ENCODE data around the gene LRBA. TPM values are rescaled to one million over a fixed set of nuclear protein-coding genes. Genes with fewer than 3 reads are reported as not detected.

LRBA gene
- total RNA-seq, 1 donor from 2014 or later: 54.0 TPM

GRCh38 chr4:150280975-150281374 is 734.1 kb downstream of the LRBA start:
- Mint-ChIP-seq H3K4me3 (no peak overlapping the region), H3K9me3 (peaks cover 7% of the 10 kb centered on the region), H3K4me1 (peaks cover 5% of the 10 kb centered on the region), H3K27me3 (no peaks in the 10 kb centered on the region), H3K27ac (no peak overlapping the region), H3K36me3 (ENCODE audit: low read depth) (peaks cover 26% of the 10 kb centered on the region)
- intact Hi-C loops (cut with micrococcal nuclease): no loop called here
- no peak for DNase-seq

- DNase-seq: no peak
- Mint-ChIP-seq H3K36me3 (ENCODE audit: low read depth) (peaks cover 29% of the 10 kb centered on the region), H3K4me1 (peaks cover 5% of the 10 kb centered on the region), H3K27me3 (no peaks in the 10 kb centered on the region), H3K4me3 (no peak overlapping the region), H3K9me3 (peaks cover 7% of the 10 kb centered on the region), H3K27ac (no peak overlapping the region)
- intact Hi-C loops (cut with micrococcal nuclease): no loop called here
Observed at GRCh38 chr4:150280081-150280895, 734.8 kb downstream of the LRBA start.

GRCh38 chr4:150278206-150278605 is 736.9 kb downstream of the LRBA start:
- Mint-ChIP-seq H3K9me3 (peaks cover 11% of the 10 kb centered on the region), H3K27me3 (no peaks in the 10 kb centered on the region), H3K36me3 (ENCODE audit: low read depth) (peaks cover 35% of the 10 kb centered on the region), H3K27ac (no peak overlapping the region), H3K4me1 (peaks cover 4% of the 10 kb centered on the region), H3K4me3 (no peak overlapping the region)
- no peak for DNase-seq
- intact Hi-C loops (cut with micrococcal nuclease): no loop called here

GRCh38 chr4:150268444-150268843 is 746.6 kb downstream of the LRBA start:
- DNase-seq: no peak
- intact Hi-C loops (cut with micrococcal nuclease): no loop called here
- peaks cover 27% of the 10 kb centered on the region for H3K36me3 Mint-ChIP-seq (ENCODE audit: low read depth)
- H3K27ac Mint-ChIP-seq: no peak overlapping the region
- no peaks in the 10 kb centered on the region for H3K9me3 Mint-ChIP-seq
- H3K4me3 Mint-ChIP-seq: no peak overlapping the region
- no peaks in the 10 kb centered on the region for H3K27me3 Mint-ChIP-seq
- H3K4me1 Mint-ChIP-seq: no peaks in the 10 kb centered on the region

- H3K36me3 Mint-ChIP-seq (ENCODE audit: low read depth): peaks cover 23% of the 10 kb centered on the region
- intact Hi-C loops (cut with micrococcal nuclease): no loop called here
- no peaks in the 10 kb centered on the region for H3K27me3 Mint-ChIP-seq
- no peak overlapping the region for H3K4me3 Mint-ChIP-seq
- no peaks in the 10 kb centered on the region for H3K4me1 Mint-ChIP-seq
- no peak for DNase-seq
- H3K9me3 Mint-ChIP-seq: no peaks in the 10 kb centered on the region
- H3K27ac Mint-ChIP-seq: no peak overlapping the region
Observed at GRCh38 chr4:150265806-150266205, 749.3 kb downstream of the LRBA start.

GRCh38 chr4:150264595-150265161 is 750.4 kb downstream of the LRBA start:
- DNase-seq: no peak
- Mint-ChIP-seq H3K27me3 (no peaks in the 10 kb centered on the region), H3K9me3 (no peaks in the 10 kb centered on the region), H3K4me1 (no peaks in the 10 kb centered on the region), H3K36me3 (ENCODE audit: low read depth) (peaks cover 13% of the 10 kb centered on the region), H3K27ac (no peak overlapping the region), H3K4me3 (no peak overlapping the region)
- intact Hi-C loops (cut with micrococcal nuclease): no loop called here

- Mint-ChIP-seq H3K27me3 (no peaks in the 10 kb centered on the region), H3K36me3 (ENCODE audit: low read depth) (peaks cover 8% of the 10 kb centered on the region), H3K4me3 (no peak overlapping the region), H3K27ac (no peak overlapping the region), H3K9me3 (no peaks in the 10 kb centered on the region), H3K4me1 (no peaks in the 10 kb centered on the region)
- no peak for DNase-seq
- intact Hi-C loops (cut with micrococcal nuclease): no loop called here
Observed at GRCh38 chr4:150262611-150263010, 752.5 kb downstream of the LRBA start.

- Mint-ChIP-seq H3K4me3 (no peak overlapping the region), H3K27me3 (no peaks in the 10 kb centered on the region), H3K36me3 (ENCODE audit: low read depth) (peaks cover 4% of the 10 kb centered on the region), H3K4me1 (no peaks in the 10 kb centered on the region), H3K27ac (no peak overlapping the region), H3K9me3 (no peaks in the 10 kb centered on the region)
- DNase-seq: no peak
- intact Hi-C loops (cut with micrococcal nuclease): no loop called here
Observed at GRCh38 chr4:150261571-150261970, 753.5 kb downstream of the LRBA start.

GRCh38 chr4:150259861-150260567 is 755.1 kb downstream of the LRBA start:
- Mint-ChIP-seq H3K9me3 (no peaks in the 10 kb centered on the region), H3K27ac (no peak overlapping the region)
- intact Hi-C loops (cut with micrococcal nuclease): no loop called here

GRCh38 chr4:150258569-150258968 is 756.5 kb downstream of the LRBA start:
- no peaks in the 10 kb centered on the region for H3K36me3 Mint-ChIP-seq (ENCODE audit: low read depth)
- no peak overlapping the region for H3K27ac Mint-ChIP-seq
- no peak for DNase-seq
- no peaks in the 10 kb centered on the region for H3K9me3 Mint-ChIP-seq
- intact Hi-C loops (cut with micrococcal nuclease): no loop called here
- no peak overlapping the region for H3K4me3 Mint-ChIP-seq
- no peaks in the 10 kb centered on the region for H3K4me1 Mint-ChIP-seq
- H3K27me3 Mint-ChIP-seq: no peaks in the 10 kb centered on the region

More at GRCh38 chr4:150259861-150260567, 755.1 kb downstream of the LRBA start:
- Mint-ChIP-seq H3K4me1 (no peaks in the 10 kb centered on the region), H3K36me3 (ENCODE audit: low read depth) (peaks cover 4% of the 10 kb centered on the region), H3K27me3 (no peaks in the 10 kb centered on the region), H3K4me3 (no peak overlapping the region)
- DNase-seq: no peak

- no peak overlapping the region for H3K27ac Mint-ChIP-seq
- no peak overlapping the region for H3K4me3 Mint-ChIP-seq
- H3K36me3 Mint-ChIP-seq (ENCODE audit: low read depth): no peaks in the 10 kb centered on the region
- no peaks in the 10 kb centered on the region for H3K4me1 Mint-ChIP-seq
- no peak for DNase-seq
- H3K27me3 Mint-ChIP-seq: no peaks in the 10 kb centered on the region
- intact Hi-C loops (cut with micrococcal nuclease): no loop called here
- no peaks in the 10 kb centered on the region for H3K9me3 Mint-ChIP-seq
Observed at GRCh38 chr4:150256841-150257730, 758.0 kb downstream of the LRBA start.

- H3K4me3 Mint-ChIP-seq: no peak overlapping the region
- no peak overlapping the region for H3K27ac Mint-ChIP-seq
- H3K4me1 Mint-ChIP-seq: peaks cover 2% of the 10 kb centered on the region
- no peak for DNase-seq
- H3K9me3 Mint-ChIP-seq: no peaks in the 10 kb centered on the region
- H3K36me3 Mint-ChIP-seq (ENCODE audit: low read depth): no peaks in the 10 kb centered on the region
- intact Hi-C loops (cut with micrococcal nuclease): no loop called here
- H3K27me3 Mint-ChIP-seq: no peaks in the 10 kb centered on the region
Observed at GRCh38 chr4:150256225-150256620, 758.9 kb downstream of the LRBA start.

GRCh38 chr4:150255610-150256224 is 759.4 kb downstream of the LRBA start:
- H3K36me3 Mint-ChIP-seq (ENCODE audit: low read depth): no peaks in the 10 kb centered on the region
- H3K9me3 Mint-ChIP-seq: no peaks in the 10 kb centered on the region
- intact Hi-C loops (cut with micrococcal nuclease): no loop called here
- no peak overlapping the region for H3K4me3 Mint-ChIP-seq
- H3K27me3 Mint-ChIP-seq: no peaks in the 10 kb centered on the region
- H3K4me1 Mint-ChIP-seq: peaks cover 2% of the 10 kb centered on the region
- H3K27ac Mint-ChIP-seq: no peak overlapping the region
- DNase-seq: no peak
